SK-N-SH (cell line): ENCODE results near the gene TNRC6B.

Experiments
- JUND ChIP-seq: IDR thresholded peaks from 2 replicates; pipeline ENCODE4 v1.4.0; 2012
- USF2 ChIP-seq: fragments of 150-350 bp; IDR thresholded peaks from 2 replicates; pipeline ENCODE4 v1.6.1; 2017; ENCODE audit warnings: antibody characterized with exemption, low read length, low read depth, borderline replicate concordance
- YY1 ChIP-seq: IDR thresholded peaks from 2 replicates; pipeline ENCODE4 v1.4.0; 2012; ENCODE audit warnings: low read depth, mild to moderate bottlenecking
- TF ChIP-seq, protein P1 (sequence below): fragments of 200-600 bp; sonication (generic); IDR thresholded peaks from 2 replicates; pipeline ENCODE4 v1.6.1; 2017; ENCODE audit warnings: antibody characterized with exemption, mild to moderate bottlenecking, moderate library complexity

DNA sequence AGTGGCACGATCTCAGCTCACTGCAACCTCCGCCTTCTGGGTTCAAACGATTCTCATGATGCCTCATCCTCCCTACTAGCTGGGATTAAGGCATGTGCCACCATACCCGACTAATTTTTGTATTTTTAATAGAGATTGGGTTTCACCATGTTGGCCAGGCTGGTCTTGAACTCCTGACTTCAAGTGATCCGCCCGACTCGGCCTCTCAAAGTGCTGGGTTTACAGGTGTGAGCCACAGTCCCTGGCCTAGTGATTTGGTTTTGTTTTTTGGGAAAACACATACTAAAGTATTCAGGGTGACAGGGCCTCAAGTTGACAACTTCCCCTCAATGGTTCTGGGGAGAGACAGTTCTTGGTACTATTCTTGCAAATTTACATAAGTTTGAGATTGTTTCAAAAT, 22.1 kb downstream of the TNRC6B start:
- TF ChIP-seq, protein P1, sequence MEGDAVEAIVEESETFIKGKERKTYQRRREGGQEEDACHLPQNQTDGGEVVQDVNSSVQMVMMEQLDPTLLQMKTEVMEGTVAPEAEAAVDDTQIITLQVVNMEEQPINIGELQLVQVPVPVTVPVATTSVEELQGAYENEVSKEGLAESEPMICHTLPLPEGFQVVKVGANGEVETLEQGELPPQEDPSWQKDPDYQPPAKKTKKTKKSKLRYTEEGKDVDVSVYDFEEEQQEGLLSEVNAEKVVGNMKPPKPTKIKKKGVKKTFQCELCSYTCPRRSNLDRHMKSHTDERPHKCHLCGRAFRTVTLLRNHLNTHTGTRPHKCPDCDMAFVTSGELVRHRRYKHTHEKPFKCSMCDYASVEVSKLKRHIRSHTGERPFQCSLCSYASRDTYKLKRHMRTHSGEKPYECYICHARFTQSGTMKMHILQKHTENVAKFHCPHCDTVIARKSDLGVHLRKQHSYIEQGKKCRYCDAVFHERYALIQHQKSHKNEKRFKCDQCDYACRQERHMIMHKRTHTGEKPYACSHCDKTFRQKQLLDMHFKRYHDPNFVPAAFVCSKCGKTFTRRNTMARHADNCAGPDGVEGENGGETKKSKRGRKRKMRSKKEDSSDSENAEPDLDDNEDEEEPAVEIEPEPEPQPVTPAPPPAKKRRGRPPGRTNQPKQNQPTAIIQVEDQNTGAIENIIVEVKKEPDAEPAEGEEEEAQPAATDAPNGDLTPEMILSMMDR, result no peak
- TF ChIP-seq USF2 (no peak), JUND (no peak), YY1 (no peak)
